Measurements from ENCODE around the gene TSFM.
"Not testable (repeated sequence)": the region's sequence is repeated elsewhere in the genome, so short reads cannot be mapped to it uniquely, and the experiment has no call there.

The TSFM gene

DNA sequence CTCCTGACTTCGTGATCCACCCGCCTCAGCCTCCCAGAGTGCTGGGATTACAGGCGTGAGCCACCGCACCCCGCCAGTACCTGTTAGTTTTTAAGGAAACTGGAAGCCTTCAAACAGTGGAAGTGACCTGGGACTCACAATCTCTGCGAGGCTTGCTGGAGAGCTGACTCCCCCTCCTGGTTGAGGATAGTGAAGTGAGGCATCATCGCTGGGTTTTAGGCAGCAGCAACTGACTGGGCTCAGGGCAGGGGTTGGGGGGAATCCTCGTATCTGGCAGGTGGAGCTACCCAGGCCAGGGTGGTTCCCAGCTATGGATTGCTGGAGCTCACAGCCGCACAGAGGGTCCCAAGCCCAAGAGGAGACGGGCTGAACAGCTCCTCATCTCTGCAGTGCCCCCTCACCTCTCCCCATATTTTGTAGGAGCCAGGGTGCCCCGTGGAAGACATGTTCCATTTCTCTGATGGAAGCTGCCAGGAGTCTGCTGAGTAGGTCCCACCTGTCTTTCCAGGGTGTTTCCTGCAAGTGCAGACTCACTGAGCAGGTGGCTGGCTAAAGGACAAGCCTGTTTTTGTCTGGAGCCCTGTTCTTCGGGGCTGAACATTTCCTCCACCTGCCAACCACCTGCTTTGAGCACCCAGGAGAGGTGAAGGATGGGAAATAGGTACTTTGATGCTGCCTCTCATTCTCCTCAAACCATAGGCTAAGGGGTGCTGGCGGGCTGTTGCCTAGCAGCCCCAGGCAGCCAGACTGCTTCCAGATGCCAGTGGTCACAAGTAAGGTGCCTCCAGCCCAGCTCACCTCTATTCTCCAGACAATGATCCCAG, 32.8 kb downstream of the TSFM start:
- DNase-seq (ENCODE audit: low read depth) = no peak

DNA sequence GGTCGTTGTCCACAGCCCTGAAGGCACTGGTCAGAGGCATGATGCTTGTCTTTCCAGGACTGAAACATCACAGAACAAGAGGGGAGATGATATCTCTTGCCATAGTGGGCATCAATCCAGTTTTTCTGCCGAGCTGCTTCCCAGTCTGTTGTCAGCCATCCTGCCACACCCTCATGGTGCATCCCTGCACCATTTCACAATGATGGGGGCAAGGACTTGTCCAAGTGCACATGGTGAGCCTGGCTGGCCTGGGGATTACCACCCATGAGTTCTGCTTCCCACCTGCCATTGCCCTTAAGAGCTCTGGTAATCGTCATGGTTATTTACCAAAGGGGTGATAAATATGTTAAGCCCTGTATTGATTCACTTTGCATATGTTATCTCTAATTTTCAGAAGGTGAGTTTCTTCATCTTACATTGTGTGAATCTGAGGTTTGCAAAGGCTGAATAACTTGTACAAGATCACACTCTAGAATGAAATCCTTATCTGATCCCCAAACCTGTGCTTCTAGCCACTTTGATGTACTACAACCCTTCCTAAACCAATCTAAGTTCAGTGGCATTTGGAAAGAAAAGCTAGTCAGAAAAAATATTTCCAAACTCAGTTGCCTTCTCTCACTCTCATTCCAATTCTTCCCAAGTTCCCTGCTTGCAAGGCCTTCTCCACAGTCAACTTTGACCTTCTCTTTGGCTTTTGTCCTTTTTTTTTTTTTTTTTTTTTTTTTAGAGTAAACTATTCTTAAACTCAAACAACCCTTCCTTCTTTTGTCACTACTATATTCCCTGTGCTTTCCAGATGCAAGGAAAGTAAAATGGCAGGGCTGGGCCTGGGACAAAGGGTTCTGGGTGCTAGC, 33.6 kb downstream of the TSFM start:
- no peak for DNase-seq (ENCODE audit: low read depth)

DNA sequence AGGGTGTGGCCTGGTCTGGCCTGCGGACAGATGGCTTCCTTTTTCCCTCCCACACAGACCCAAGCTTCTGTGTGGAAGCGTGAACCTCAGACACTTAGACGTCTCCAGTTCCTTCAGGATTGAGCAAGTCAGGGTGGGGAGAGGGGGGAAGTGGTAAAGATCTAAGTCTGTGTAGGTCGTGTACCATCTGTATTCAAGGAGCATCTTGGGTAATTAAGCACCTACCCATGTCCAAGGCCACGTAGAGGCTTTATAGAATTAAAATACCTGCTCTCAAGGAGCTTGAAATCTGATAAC, 34.2 kb downstream of the TSFM start:
- DNase-seq (ENCODE audit: low read depth) = no peak

- DNase-seq (ENCODE audit: low read depth) = no peak
These were observed 34.8 kb downstream of the TSFM start for GRCh38 chr12:57817261-57817989.

- DNase-seq (ENCODE audit: low read depth) = not testable (repeated sequence)
These were observed 35.4 kb downstream of the TSFM start for GRCh38 chr12:57817990-57818331.

DNA sequence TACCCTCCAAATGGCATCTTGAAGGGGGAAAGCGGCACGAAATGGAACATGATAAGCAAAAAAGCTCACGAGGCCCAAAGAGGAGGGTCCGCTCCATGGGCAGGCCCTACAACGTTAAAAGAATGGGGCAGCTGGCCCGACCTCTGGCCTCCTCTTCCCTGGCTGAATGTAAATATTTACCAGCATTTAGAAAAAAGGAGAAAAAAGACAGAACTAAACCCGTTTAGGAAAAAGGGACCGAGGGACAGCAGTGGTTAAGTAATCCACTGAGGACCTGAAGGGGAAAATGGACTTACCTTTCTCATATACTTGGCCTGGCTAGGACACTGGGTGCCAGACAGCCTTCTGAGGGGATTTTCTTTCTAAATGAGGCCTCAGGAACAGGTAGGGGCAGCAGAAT, 37.5 kb downstream of the TSFM start:
- DNase-seq (ENCODE audit: low read depth) = not testable (repeated sequence)

DNA sequence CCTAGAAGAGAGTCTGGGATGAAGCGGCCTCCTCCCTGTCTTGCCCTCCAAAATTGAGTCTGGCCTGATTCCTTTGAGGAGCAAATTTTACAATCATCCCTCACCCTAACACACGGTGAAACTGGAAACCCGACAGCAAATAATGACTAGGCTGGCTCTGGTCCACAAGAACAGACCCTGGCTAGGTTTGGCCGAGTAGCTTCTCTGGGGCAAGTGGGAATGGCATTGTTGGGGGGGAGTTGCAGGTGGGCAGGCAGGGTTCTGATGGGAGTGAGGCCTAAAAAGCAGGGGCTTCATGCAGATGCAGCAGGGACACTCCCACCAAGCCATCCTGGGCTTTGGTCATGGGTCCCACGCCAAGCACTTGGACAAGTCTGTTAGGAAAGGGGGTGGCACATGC, 38.4 kb downstream of the TSFM start:
- DNase-seq (ENCODE audit: low read depth) = not testable (repeated sequence)

- DNase-seq (ENCODE audit: low read depth) = no peak
These were observed 39.1 kb downstream of the TSFM start for GRCh38 chr12:57821474-57822214.

GRCh38 chr12:57822392-57823130, 40.0 kb downstream of the TSFM start:
- no peak for DNase-seq (ENCODE audit: low read depth)

DNA sequence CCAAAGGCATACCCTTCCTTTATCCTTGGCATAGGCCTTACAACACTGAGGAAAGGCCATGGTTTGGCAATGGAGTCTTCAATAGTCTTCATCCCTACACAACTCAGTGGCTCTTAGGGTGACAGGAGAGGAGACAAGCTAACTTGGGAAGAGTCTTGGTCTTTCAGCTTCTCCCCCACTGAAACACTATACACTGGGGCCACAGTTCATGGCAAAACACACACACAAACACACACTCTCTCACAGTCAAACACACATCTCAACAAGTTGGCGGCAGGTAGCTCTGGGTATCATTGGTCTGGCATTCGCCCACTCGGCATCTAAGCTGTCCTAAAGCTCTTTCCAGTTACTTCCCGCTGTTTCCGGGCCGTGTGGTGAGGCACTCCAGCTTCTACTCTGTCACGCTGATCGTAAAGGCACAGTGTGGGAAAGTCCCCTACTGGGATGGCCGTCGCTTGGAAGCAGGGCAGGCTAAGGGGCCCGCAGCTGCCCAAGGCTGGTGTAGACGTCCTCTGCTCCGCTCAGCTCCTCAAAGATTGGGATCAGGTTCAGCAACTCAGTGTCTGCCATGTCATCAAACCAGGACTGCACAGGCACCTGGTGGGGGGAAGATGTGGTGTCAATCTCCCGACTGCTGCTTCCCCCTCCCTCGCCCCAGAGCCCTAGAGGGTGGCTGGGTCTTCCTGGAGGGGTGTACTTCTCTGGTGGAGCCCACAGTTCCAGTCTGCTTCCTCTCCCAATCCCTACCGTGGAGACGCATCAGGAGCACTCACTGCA, 40.7 kb downstream of the TSFM start:
- no peak for DNase-seq (ENCODE audit: low read depth)

DNA sequence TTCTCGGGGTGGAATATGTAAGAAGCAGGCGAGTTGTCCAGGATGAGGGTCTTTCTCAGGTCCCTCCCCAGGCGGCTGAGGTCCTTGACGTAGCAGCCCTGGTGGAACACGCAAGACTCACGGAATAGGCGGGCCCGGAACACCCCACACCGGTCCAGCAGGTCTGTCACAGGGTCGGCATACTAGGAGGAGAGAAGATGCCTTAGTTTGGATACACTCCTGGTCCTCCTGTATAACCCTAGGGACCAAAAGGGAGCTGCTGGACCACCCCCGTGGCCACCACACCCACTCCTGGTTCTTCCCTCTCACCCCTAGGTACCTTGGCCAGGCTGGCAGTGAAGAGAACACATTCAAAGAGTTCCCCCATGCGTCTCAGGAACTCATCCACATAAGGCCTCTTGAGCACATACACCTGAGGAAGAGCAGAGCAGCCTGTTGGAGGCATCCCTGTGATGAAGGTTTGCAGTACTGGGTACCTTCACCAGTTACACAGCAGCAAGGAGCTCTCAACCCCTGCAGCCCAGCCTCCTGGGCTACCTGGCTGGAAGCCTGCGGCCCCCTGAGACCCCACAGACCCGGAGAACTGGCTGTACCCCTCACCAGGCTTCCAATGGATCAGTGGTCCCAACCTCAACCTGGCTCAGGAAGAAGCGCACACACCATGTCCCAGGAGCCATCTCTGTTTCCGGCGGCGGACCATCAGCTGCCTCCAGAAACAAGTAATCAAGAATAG, 41.5 kb downstream of the TSFM start:
- DNase-seq (ENCODE audit: low read depth) = no peak

GRCh38 chr12:57825451-57825850, 42.9 kb downstream of the TSFM start:
- no peak for DNase-seq (ENCODE audit: low read depth)

DNA sequence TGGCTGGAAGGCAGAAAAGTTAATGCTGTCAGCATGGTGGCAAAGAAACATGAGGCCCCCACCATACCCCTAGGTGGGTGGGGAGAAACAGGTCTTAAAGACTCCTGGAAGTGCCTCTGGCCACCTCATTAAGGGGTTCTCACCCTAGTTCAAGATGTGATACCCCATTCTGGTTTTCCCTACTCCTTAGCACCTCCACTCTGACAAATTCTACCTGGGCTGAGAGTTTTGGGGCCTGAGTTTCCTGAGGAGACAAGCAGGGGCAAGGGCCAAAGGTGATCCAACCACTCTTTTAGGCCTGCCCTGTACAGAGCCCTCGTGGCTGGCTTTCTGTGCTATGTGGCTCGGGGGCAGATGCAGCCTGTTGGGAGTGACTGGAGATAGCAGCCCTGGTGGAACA, 43.8 kb downstream of the TSFM start:
- DNase-seq (ENCODE audit: low read depth) = no peak

DNA sequence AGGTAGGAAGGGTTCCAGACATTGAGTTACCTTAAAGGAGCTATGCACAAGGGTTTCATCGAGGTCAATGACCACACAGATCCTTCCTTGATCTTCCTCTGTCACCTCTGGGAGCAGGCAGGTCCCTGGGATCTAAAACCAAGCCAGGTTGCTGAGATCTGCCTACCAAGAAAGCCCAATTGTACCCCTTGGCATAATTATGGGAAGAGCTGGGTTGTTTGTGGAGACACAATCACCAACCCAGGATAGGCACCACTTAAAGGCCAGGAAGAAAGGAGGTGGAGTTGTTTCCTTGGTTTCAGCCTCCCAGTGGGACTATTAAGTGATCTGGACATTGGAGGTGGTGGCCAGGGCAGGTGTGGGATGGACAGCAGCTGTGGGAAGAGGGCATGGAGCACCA, 44.4 kb downstream of the TSFM start:
- no peak for DNase-seq (ENCODE audit: low read depth)

DNA sequence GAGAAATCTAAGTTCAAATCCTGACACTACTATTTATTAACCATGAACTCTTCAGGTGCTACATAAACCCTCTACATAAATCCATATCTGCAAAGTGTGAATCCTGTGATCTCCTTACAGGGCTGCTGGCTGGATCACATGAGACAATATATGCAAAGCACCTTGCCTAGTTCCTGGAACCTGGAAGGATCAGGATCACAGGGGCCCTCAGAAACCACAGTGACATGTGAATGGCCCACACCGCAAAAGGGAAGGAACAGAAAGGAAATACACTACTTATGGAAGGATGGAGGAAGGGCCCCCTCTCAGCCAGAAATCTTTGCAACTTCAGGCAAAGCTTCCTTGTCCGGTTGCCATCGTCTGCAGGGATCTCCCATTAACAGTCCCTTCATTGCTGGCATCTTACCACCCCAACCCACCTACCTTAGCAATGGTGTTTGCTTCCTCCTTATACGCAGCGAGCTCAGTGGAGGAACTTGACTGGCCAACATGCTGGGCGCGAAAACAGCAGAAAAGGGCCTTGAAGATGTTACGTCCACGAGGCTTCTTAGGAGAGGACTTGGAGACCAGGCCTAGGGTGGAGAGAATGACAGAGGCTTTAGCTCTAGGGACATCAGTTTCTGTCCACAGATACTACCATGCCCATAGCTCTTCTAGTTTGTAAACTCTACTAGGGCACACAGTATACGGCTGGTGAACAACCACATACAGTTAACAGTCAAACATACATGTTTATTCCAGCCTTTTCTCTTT, 46.6 kb downstream of the TSFM start:
- DNase-seq (ENCODE audit: low read depth) = no peak

- no peak for DNase-seq (ENCODE audit: low read depth)
These were observed 47.8 kb downstream of the TSFM start for GRCh38 chr12:57830393-57830792.

- no peak for DNase-seq (ENCODE audit: low read depth)
These were observed 50.4 kb downstream of the TSFM start for GRCh38 chr12:57832966-57833365.

- no peak for DNase-seq (ENCODE audit: low read depth)
These were observed 51.1 kb downstream of the TSFM start for GRCh38 chr12:57833672-57834071.
